Stimulated activated CD4-positive, alpha-beta T cell treated with anti-CD3 and anti-CD28 coated beads, TNF-alpha, amount 100 ng/mL, for 1 hour (primary cell): Measurements from ENCODE around the gene SVIL.
"Not testable (repeated sequence)": the region's sequence is repeated elsewhere in the genome, so short reads cannot be mapped to it uniquely, and the experiment has no call there.

Experiments
- DNase-seq, 3 donors: peaks; one replicate each; pipeline ENCODE4 v3.0.0-alpha.2; 2020; ENCODE audit warnings: low read depth in 3 of 3, low spot score in 1 of 3

The SVIL gene

GRCh38 chr10:29624357-29624756 is 10.4 kb downstream of the SVIL start:
- DNase-seq, result not testable (repeated sequence)

- DNase-seq, result no peak
Measured at GRCh38 chr10:29623797-29624196, 11.0 kb downstream of the SVIL start.

GRCh38 chr10:29622382-29622922 is 12.3 kb downstream of the SVIL start:
- no peak for DNase-seq

- no peak for DNase-seq
Measured at GRCh38 chr10:29621161-29621560, 13.6 kb downstream of the SVIL start.

- no peak for DNase-seq
Measured at GRCh38 chr10:29620112-29620690, 14.6 kb downstream of the SVIL start.

GRCh38 chr10:29619241-29619669 is 15.5 kb downstream of the SVIL start:
- no peak for DNase-seq

GRCh38 chr10:29618341-29619171 is 16.2 kb downstream of the SVIL start:
- DNase-seq, result no peak

- DNase-seq, result no peak
Measured at GRCh38 chr10:29617880-29618340, 16.9 kb downstream of the SVIL start.

GRCh38 chr10:29616542-29616941 is 18.2 kb downstream of the SVIL start:
- DNase-seq, result no peak

- no peak for DNase-seq
Measured at GRCh38 chr10:29615195-29615594, 19.6 kb downstream of the SVIL start.

GRCh38 chr10:29614289-29614688 is 20.5 kb downstream of the SVIL start:
- not testable (repeated sequence) for DNase-seq

GRCh38 chr10:29613791-29614190 is 21.0 kb downstream of the SVIL start:
- DNase-seq, result no peak

- DNase-seq, result no peak
Measured at GRCh38 chr10:29613196-29613595, 21.6 kb downstream of the SVIL start.

GRCh38 chr10:29612657-29613056 is 22.1 kb downstream of the SVIL start:
- DNase-seq, result no peak

- no peak for DNase-seq
Measured at GRCh38 chr10:29611781-29612381, 22.9 kb downstream of the SVIL start.

- DNase-seq, result no peak
Measured at GRCh38 chr10:29610876-29611647, 23.7 kb downstream of the SVIL start.

GRCh38 chr10:29610331-29610730 is 24.4 kb downstream of the SVIL start:
- DNase-seq, result not testable (repeated sequence)

GRCh38 chr10:29609696-29610095 is 25.1 kb downstream of the SVIL start:
- no peak for DNase-seq

- no peak for DNase-seq
Measured at GRCh38 chr10:29608476-29609301, 26.1 kb downstream of the SVIL start.

GRCh38 chr10:29608062-29608461 is 26.7 kb downstream of the SVIL start:
- no peak for DNase-seq
